Activated T-helper 17 cell treated with anti-CD3 and anti-CD28 coated beads, Interleukin-2, amount 50 U/mL, for 72 hours (primary cell): ENCODE data around the gene SCIMP. TPM values are rescaled to one million over a fixed set of nuclear protein-coding genes. Genes with fewer than 3 reads are reported as not detected.
"Not testable (repeated sequence)": the region's sequence is repeated elsewhere in the genome, so short reads cannot be mapped to it uniquely, and the experiment has no call there.

Source experiments
- ATAC-seq: fragments of 150-1000 bp; cut with Tn5 transposase; replicated peaks from 2 replicates; pipeline ENCODE4 v1.10.0; 2021; ENCODE audit warnings: mild to moderate bottlenecking, moderate library complexity
- H3K27ac Mint-ChIP-seq: one replicate; pipeline ENCODE4 v1.8.0; 2022; ENCODE audit warnings: mixed read lengths
- H3K27me3 Mint-ChIP-seq: one replicate; pipeline ENCODE4 v1.8.0; 2022; ENCODE audit warnings: mixed read lengths
- H3K36me3 Mint-ChIP-seq: one replicate; pipeline ENCODE4 v1.8.0; 2022; ENCODE audit warnings: low read depth, mild to moderate bottlenecking, mixed read lengths
- H3K4me1 Mint-ChIP-seq: one replicate; pipeline ENCODE4 v1.8.0; 2022; ENCODE audit warnings: mixed read lengths
- H3K4me3 Mint-ChIP-seq: one replicate; pipeline ENCODE4 v1.8.0; 2022; ENCODE audit warnings: mild to moderate bottlenecking, mixed read lengths
- H3K9me3 Mint-ChIP-seq: one replicate; pipeline ENCODE4 v1.8.0; 2022; ENCODE audit warnings: mixed read lengths
- total RNA-seq, 2 donors: library from RNA; stranded (reverse); gene quantifications; one replicate each; pipeline ENCODE4 v1.2.3, GENCODE V29; 2022

Gene SCIMP
- total RNA-seq, 2 donors from 2014 or later, result not detected

DNA sequence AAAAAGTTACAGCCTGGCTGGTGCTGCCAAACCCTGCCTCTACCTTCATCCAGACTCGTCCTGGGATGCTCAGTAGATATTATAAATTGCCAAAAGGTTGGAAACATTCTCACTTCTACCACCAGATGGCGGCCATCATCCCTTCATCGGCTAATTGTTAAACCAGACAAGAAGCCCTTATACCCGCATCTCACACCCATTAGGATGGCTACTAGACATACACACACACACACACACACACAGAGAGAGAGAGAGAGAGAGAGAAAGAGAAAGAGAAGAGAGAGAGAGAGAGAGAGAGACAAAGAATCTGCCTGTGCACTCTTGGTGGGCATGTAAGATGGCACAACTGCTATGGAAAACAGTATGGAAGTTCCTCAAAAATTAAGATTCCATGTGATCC, 15.0 kb upstream of the SCIMP start:
- H3K27me3 Mint-ChIP-seq, result no peaks in the 10 kb centered on the region
- peak; percentile 88 for ATAC-seq
- H3K4me3 Mint-ChIP-seq, result no peak overlapping the region
- no peaks in the 10 kb centered on the region for H3K36me3 Mint-ChIP-seq
- no peaks in the 10 kb centered on the region for H3K9me3 Mint-ChIP-seq
- peaks cover 6% of the 10 kb centered on the region for H3K4me1 Mint-ChIP-seq
- no peak overlapping the region for H3K27ac Mint-ChIP-seq

- Mint-ChIP-seq H3K27me3 (no peaks in the 10 kb centered on the region), H3K9me3 (no peaks in the 10 kb centered on the region), H3K4me1 (peaks cover 6% of the 10 kb centered on the region), H3K4me3 (no peak overlapping the region), H3K27ac (no peak overlapping the region), H3K36me3 (no peaks in the 10 kb centered on the region)
- ATAC-seq, result no peak
Observed at GRCh38 chr17:5248821-5249479, 14.3 kb upstream of the SCIMP start.

DNA sequence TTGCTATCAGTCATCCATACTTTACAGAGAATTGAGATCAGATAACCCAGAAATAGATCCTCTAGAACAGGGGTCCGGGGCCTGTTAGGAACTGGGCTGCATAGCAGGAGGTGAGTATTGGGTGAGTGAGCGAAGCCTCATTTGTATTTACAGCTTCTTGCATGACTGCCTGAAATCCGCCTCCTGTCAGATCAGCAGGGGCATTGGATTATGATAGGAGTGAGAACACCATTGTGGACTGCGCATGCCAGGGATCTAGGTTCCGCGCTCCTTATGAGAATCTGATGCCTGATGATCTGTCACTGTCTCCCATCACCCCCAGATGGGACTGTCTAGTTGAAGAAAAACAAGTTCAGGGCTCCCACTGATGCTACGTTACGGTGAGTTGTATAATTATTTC, 13.0 kb upstream of the SCIMP start:
- H3K27ac Mint-ChIP-seq, result no peak overlapping the region
- no peak for ATAC-seq
- H3K9me3 Mint-ChIP-seq, result no peaks in the 10 kb centered on the region
- H3K36me3 Mint-ChIP-seq, result no peaks in the 10 kb centered on the region
- H3K4me3 Mint-ChIP-seq, result no peak overlapping the region
- H3K27me3 Mint-ChIP-seq, result no peaks in the 10 kb centered on the region
- H3K4me1 Mint-ChIP-seq, result peaks cover 6% of the 10 kb centered on the region

DNA sequence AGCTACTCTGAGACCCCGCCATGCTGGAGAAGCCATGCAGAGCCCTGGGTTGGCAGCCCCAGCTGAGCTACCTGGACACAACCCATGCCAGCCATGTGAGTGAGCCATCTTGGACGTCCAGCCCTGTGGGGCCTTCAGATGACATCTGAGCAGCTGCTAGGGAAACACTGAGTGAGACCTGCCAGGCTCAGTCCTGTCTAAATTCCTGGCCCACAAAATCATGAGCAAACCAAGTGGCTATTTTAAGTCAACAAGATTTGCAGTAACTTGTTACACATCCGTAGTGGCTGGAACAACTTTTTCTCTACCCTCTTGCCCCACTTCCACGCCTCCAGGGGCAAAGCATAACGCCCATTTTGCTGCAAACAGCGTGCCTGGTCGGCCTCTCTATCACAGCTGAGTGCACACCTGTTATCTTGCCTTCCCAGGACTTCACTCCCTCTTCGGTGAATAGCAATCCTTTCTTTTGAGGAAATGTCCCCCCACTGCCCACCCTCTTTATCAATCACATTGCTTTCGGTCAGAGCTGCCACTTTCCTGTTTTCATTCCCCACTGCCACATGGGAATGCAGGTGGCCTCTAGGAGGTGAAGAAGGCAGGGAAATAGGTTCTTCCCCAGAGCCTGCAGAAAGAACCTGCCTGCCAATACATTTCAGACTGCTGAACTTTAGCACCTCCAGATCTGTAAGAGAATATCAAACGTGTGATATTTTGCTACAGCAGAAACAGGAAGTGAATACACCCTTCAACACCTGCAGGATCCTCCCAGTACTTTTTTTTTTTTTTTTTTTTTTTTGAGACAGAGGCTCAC, 7.4 kb upstream of the SCIMP start:
- peak overlapping the region; percentile 65 for H3K27ac Mint-ChIP-seq
- ATAC-seq, result peak; percentile 54
- H3K27me3 Mint-ChIP-seq, result no peaks in the 10 kb centered on the region
- H3K36me3 Mint-ChIP-seq, result no peaks in the 10 kb centered on the region
- peak overlapping the region; percentile 35 for H3K4me3 Mint-ChIP-seq
- H3K9me3 Mint-ChIP-seq, result peaks cover 1% of the 10 kb centered on the region
- H3K4me1 Mint-ChIP-seq, result peaks cover 7% of the 10 kb centered on the region

GRCh38 chr17:5239769-5240168, 5.1 kb upstream of the SCIMP start:
- H3K4me1 Mint-ChIP-seq, H3K9me3 Mint-ChIP-seq, H3K27me3 Mint-ChIP-seq, H3K36me3 Mint-ChIP-seq, H3K27ac Mint-ChIP-seq, ATAC-seq, H3K4me3 Mint-ChIP-seq: not testable (repeated sequence)

DNA sequence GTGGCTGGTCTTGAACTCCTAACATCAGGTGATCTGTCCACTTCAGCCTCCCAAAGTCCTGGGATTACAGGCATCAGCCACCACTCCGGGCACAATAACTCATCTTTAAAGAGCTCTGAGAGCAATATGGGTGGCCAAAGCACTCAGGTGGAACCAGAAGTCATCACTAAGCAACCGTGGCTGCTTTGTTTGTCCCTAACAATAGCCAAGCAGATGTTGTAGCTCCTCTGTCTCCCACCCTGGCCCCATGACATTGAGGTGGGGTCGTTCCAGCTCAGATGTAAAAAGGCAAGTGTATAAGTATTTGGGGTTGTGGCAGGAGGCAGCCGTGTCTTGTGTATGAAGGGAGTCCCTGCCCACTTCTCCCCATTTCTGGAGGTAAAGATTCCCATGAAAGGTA, 3.7 kb upstream of the SCIMP start:
- no peak overlapping the region for H3K27ac Mint-ChIP-seq
- ATAC-seq, result no peak
- peaks cover 3% of the 10 kb centered on the region for H3K9me3 Mint-ChIP-seq
- no peak overlapping the region for H3K4me3 Mint-ChIP-seq
- H3K27me3 Mint-ChIP-seq, result no peaks in the 10 kb centered on the region
- peaks cover 9% of the 10 kb centered on the region for H3K4me1 Mint-ChIP-seq
- no peaks in the 10 kb centered on the region for H3K36me3 Mint-ChIP-seq

DNA sequence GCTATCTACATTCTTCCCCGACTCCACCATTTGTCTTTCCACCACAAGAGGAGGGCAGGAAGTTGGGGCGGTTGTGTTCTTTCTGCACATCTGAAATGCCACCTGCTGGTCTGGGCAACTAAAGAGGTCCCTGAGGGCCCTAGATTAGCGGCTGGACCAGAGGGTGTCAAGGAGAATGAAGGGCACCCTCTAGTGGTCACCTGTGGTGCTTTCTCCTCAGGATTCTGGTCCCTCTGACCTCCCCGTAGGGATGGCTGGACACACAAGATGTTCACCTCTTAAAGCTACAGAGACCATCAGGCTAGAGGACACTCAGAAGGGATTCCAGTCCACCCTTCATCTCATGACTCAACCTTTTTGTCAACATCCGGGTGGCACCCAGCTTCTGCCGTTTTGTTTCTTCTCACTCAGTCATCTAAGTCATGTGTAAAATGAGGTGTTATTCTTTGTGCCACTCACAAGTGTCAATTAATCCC, 2.9 kb upstream of the SCIMP start:
- H3K36me3 Mint-ChIP-seq, result no peaks in the 10 kb centered on the region
- H3K4me3 Mint-ChIP-seq, result no peak overlapping the region
- peaks cover 3% of the 10 kb centered on the region for H3K9me3 Mint-ChIP-seq
- peak; percentile 87 for ATAC-seq
- H3K4me1 Mint-ChIP-seq, result peaks cover 9% of the 10 kb centered on the region
- H3K27me3 Mint-ChIP-seq, result no peaks in the 10 kb centered on the region
- H3K27ac Mint-ChIP-seq, result peak overlapping the region; percentile 59

GRCh38 chr17:5236938-5237540, 2.4 kb upstream of the SCIMP start:
- Mint-ChIP-seq H3K27me3 (no peaks in the 10 kb centered on the region), H3K36me3 (no peaks in the 10 kb centered on the region), H3K9me3 (peaks cover 3% of the 10 kb centered on the region), H3K27ac (peak overlapping the region; percentile 59), H3K4me3 (no peak overlapping the region), H3K4me1 (peaks cover 6% of the 10 kb centered on the region)
- ATAC-seq, result peak; percentile 18

DNA sequence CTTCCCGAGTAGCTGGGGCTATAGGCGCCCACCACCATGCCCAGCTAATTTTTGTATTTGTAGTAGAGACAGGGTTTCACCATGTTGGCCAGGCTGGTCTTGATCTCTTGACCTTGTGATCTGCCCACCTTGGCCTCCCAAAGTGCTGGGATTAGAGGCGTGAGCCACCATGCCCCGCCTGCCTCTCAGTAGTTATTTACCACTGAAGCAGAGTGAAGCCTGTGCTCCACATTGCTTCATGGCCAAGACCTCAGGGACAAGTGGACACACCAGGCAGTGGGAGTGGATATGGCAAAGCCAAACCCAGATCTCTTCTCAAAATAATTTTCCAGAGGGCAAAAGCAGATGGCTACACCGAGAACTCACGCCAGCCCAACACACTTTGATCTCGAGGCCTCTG, 1.2 kb downstream of the SCIMP start:
- not testable (repeated sequence) for H3K27me3 Mint-ChIP-seq, H3K4me1 Mint-ChIP-seq, H3K27ac Mint-ChIP-seq, H3K9me3 Mint-ChIP-seq, H3K4me3 Mint-ChIP-seq, ATAC-seq, H3K36me3 Mint-ChIP-seq

GRCh38 chr17:5226940-5227878, 7.5 kb downstream of the SCIMP start:
- Mint-ChIP-seq H3K4me1 (peaks cover 4% of the 10 kb centered on the region), H3K27ac (no peak overlapping the region), H3K36me3 (no peaks in the 10 kb centered on the region), H3K9me3 (no peaks in the 10 kb centered on the region), H3K4me3 (no peak overlapping the region), H3K27me3 (no peaks in the 10 kb centered on the region)
- no peak for ATAC-seq

GRCh38 chr17:5225668-5226457, 8.8 kb downstream of the SCIMP start:
- no peaks in the 10 kb centered on the region for H3K9me3 Mint-ChIP-seq
- H3K4me1 Mint-ChIP-seq, result peaks cover 4% of the 10 kb centered on the region
- no peak overlapping the region for H3K4me3 Mint-ChIP-seq
- H3K36me3 Mint-ChIP-seq, result no peaks in the 10 kb centered on the region
- no peak for ATAC-seq
- H3K27me3 Mint-ChIP-seq, result no peaks in the 10 kb centered on the region
- no peak overlapping the region for H3K27ac Mint-ChIP-seq

DNA sequence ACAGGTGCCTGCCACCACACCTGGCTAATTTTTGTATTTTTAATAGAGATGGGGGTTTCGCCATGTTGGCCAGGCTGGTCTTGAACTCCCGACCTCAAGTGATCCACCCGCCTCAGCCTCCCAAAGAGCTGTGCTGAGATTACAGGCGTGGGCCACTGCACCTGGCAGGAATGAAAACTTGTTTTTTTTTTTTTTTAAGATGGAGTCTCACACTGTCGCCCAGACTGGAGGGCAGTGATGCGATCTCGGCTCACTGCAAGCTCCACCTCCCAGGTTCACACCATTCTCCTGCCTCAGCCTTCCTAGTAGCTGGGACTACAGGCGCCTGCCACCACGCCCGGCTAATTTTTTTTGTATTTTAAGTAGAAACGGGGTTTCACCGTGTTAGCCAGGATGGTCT, 12.7 kb downstream of the SCIMP start:
- not testable (repeated sequence) for H3K36me3 Mint-ChIP-seq, H3K27ac Mint-ChIP-seq, H3K4me1 Mint-ChIP-seq, H3K4me3 Mint-ChIP-seq, H3K27me3 Mint-ChIP-seq, ATAC-seq, H3K9me3 Mint-ChIP-seq

DNA sequence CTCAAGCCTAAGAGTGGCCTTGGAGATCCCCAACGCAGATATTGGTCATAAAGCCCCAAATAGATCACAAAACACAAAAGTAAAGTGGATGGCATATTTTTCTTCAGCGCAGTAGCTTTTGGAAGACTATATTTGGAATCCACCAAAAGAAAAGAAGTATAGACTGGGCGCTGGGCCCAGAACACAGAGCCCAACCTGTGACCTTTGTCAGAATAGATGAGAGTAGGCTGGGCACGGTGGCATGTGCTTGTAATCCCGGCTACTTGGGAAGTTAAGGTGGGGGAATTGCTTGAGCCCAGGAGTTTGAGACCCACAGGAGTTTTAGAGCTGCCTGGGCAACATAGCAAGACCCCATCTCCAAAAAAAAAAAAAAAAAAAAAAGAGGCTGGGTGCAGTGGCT, 14.6 kb downstream of the SCIMP start:
- Mint-ChIP-seq H3K27me3 (no peaks in the 10 kb centered on the region), H3K27ac (no peak overlapping the region), H3K4me1 (no peaks in the 10 kb centered on the region), H3K4me3 (no peak overlapping the region), H3K9me3 (no peaks in the 10 kb centered on the region), H3K36me3 (no peaks in the 10 kb centered on the region)
- ATAC-seq, result no peak
